ENCODE results near the gene TMEM178B. TPM values are rescaled to one million over a fixed set of nuclear protein-coding genes. Genes with fewer than 3 reads are reported as not detected.

The TMEM178B gene
- total RNA-seq, 2 donors from 2014 or later, result 0.92 to 0.95 TPM

GRCh38 chr7:141478845-141479244 lies 405.0 kb downstream of the TMEM178B start:
- no peaks in the 10 kb centered on the region for H3K9me3 ChIP-seq
- ATAC-seq (ENCODE audit: insufficient number of reproducible peaks, low FRiP score, low read depth), result no peak
- TF ChIP-seq CTCF (IDR thresholded peaks at IDR 0.05), result no peak
- H3K27ac ChIP-seq, result no peak overlapping the region
- H3K27me3 ChIP-seq (replicated peaks; ENCODE audit: insufficient read depth), result no peaks in the 10 kb centered on the region
- H3K4me3 ChIP-seq, result no peak overlapping the region
- DNase-seq (ENCODE audit: low spot score), result no peak
- H3K36me3 ChIP-seq, result no peaks in the 10 kb centered on the region
- H3K4me1 ChIP-seq (ENCODE audit: control insufficient read depth in 1 of 2, low read depth in 2 of 2), result no peaks in the 10 kb centered on the region

GRCh38 chr7:141480953-141481352 lies 407.1 kb downstream of the TMEM178B start:
- TF ChIP-seq CTCF (IDR thresholded peaks at IDR 0.05), result no peak
- H3K36me3 ChIP-seq, result no peaks in the 10 kb centered on the region

GRCh38 chr7:141481971-141482370 lies 408.1 kb downstream of the TMEM178B start:
- Histone ChIP-seq H3K27me3 (replicated peaks; ENCODE audit: insufficient read depth) (no peaks in the 10 kb centered on the region), H3K27ac (no peak overlapping the region), H3K4me3 (no peak overlapping the region), H3K9me3 (no peaks in the 10 kb centered on the region), H3K36me3 (no peaks in the 10 kb centered on the region), H3K4me1 (ENCODE audit: control insufficient read depth in 1 of 2, low read depth in 2 of 2) (no peaks in the 10 kb centered on the region)
- DNase-seq (ENCODE audit: low spot score) (no peak), ATAC-seq (ENCODE audit: insufficient number of reproducible peaks, low FRiP score, low read depth) (no peak)
- no peak for TF ChIP-seq CTCF (IDR thresholded peaks at IDR 0.05)

More at GRCh38 chr7:141480953-141481352, 407.1 kb downstream of the TMEM178B start:
- DNase-seq (ENCODE audit: low spot score) (no peak), ATAC-seq (ENCODE audit: insufficient number of reproducible peaks, low FRiP score, low read depth) (no peak)
- no peaks in the 10 kb centered on the region for H3K27me3 ChIP-seq (replicated peaks; ENCODE audit: insufficient read depth)
- no peak overlapping the region for H3K27ac ChIP-seq
- H3K4me3 ChIP-seq, result no peak overlapping the region
- H3K9me3 ChIP-seq, result no peaks in the 10 kb centered on the region
- no peaks in the 10 kb centered on the region for H3K4me1 ChIP-seq (ENCODE audit: control insufficient read depth in 1 of 2, low read depth in 2 of 2)

- H3K4me3 ChIP-seq, result no peak overlapping the region
- no peak overlapping the region for H3K27ac ChIP-seq
- ATAC-seq (ENCODE audit: insufficient number of reproducible peaks, low FRiP score, low read depth) (no peak), DNase-seq (ENCODE audit: low spot score) (no peak)
- H3K4me1 ChIP-seq (ENCODE audit: control insufficient read depth in 1 of 2, low read depth in 2 of 2), result no peaks in the 10 kb centered on the region
- TF ChIP-seq CTCF (IDR thresholded peaks at IDR 0.05), result no peak
- no peaks in the 10 kb centered on the region for H3K36me3 ChIP-seq
- no peaks in the 10 kb centered on the region for H3K9me3 ChIP-seq
- H3K27me3 ChIP-seq (replicated peaks; ENCODE audit: insufficient read depth), result no peaks in the 10 kb centered on the region
These were observed 409.2 kb downstream of the TMEM178B start for GRCh38 chr7:141483044-141483443.

- no peaks in the 10 kb centered on the region for H3K4me1 ChIP-seq (ENCODE audit: control insufficient read depth in 1 of 2, low read depth in 2 of 2)
- no peaks in the 10 kb centered on the region for H3K9me3 ChIP-seq
- DNase-seq (ENCODE audit: low spot score) (no peak), ATAC-seq (ENCODE audit: insufficient number of reproducible peaks, low FRiP score, low read depth) (no peak)
- no peaks in the 10 kb centered on the region for H3K36me3 ChIP-seq
- no peak overlapping the region for H3K4me3 ChIP-seq
- H3K27me3 ChIP-seq (replicated peaks; ENCODE audit: insufficient read depth), result no peaks in the 10 kb centered on the region
- no peak for TF ChIP-seq CTCF (IDR thresholded peaks at IDR 0.05)
- H3K27ac ChIP-seq, result no peak overlapping the region
These were observed 411.0 kb downstream of the TMEM178B start for GRCh38 chr7:141484907-141485306.
